NCI-H524 treated with DMSO at 0.1 percent for 48 hours (cell line): ENCODE data around the gene OSBPL3.
A peak's percentile ranks its signal among the peaks of the same experiment; 100 is the strongest.
"Not testable (repeated sequence)": the region's sequence is repeated elsewhere in the genome, so short reads cannot be mapped to it uniquely, and the experiment has no call there.

Experiments used
- DNase-seq: peaks from one replicate; lab custom pipeline; 2025; lab: John Stamatoyannopoulos, UW

The OSBPL3 gene

GRCh38 chr7:24979863-24980533 is at the start of gene OSBPL3:
Gene OSBPL3 (minus strand): TSS chr7:24980178. CDS start chr7:24892472, 87,706 bp downstream.
- peak; percentile 38 for DNase-seq

GRCh38 chr7:25029075-25029474 is 49.1 kb upstream of the OSBPL3 start:
- no peak for DNase-seq

GRCh38 chr7:25028370-25029021 is 48.5 kb upstream of the OSBPL3 start:
- no peak for DNase-seq

- DNase-seq: no peak
Observed at GRCh38 chr7:25026156-25026555, 46.2 kb upstream of the OSBPL3 start.

GRCh38 chr7:25025218-25025671 is 45.3 kb upstream of the OSBPL3 start:
- no peak for DNase-seq

GRCh38 chr7:25024066-25024465 is 44.1 kb upstream of the OSBPL3 start:
- no peak for DNase-seq

- not testable (repeated sequence) for DNase-seq
Observed at GRCh38 chr7:25017671-25018070, 37.7 kb upstream of the OSBPL3 start.

- DNase-seq: no peak
Observed at GRCh38 chr7:25014756-25015155, 34.8 kb upstream of the OSBPL3 start.

- not testable (repeated sequence) for DNase-seq
Observed at GRCh38 chr7:25012710-25013109, 32.7 kb upstream of the OSBPL3 start.

GRCh38 chr7:25012254-25012653 is 32.3 kb upstream of the OSBPL3 start:
- no peak for DNase-seq

GRCh38 chr7:25009257-25009656 is 29.3 kb upstream of the OSBPL3 start:
- no peak for DNase-seq

GRCh38 chr7:25007668-25008067 is 27.7 kb upstream of the OSBPL3 start:
- DNase-seq: no peak

- no peak for DNase-seq
Observed at GRCh38 chr7:25006276-25006675, 26.3 kb upstream of the OSBPL3 start.

GRCh38 chr7:25005658-25006057 is 25.7 kb upstream of the OSBPL3 start:
- no peak for DNase-seq

GRCh38 chr7:25002786-25003185 is 22.8 kb upstream of the OSBPL3 start:
- DNase-seq: no peak

- DNase-seq: no peak
Observed at GRCh38 chr7:24995466-24995865, 15.5 kb upstream of the OSBPL3 start.

GRCh38 chr7:24992314-24992713 is 12.3 kb upstream of the OSBPL3 start:
- no peak for DNase-seq

- no peak for DNase-seq
Observed at GRCh38 chr7:24991353-24991752, 11.4 kb upstream of the OSBPL3 start.

GRCh38 chr7:24987331-24987842 is 7.4 kb upstream of the OSBPL3 start:
- DNase-seq: no peak

- no peak for DNase-seq
Observed at GRCh38 chr7:24982917-24983316, 2.9 kb upstream of the OSBPL3 start.

GRCh38 chr7:24981171-24981951 is 1.4 kb upstream of the OSBPL3 start:
- no peak for DNase-seq

- no peak for DNase-seq
Observed at GRCh38 chr7:24980534-24981170, 674 bp upstream of the OSBPL3 start.
